Gastrocnemius medialis (tissue), 4 donors: Measurements from ENCODE around the gene PPA1. TPM values are rescaled to one million over a fixed set of nuclear protein-coding genes. Genes with fewer than 3 reads are reported as not detected.
"Not testable (repeated sequence)": the region's sequence is repeated elsewhere in the genome, so short reads cannot be mapped to it uniquely, and the experiment has no call there.

ENCODE experiments used
- ATAC-seq, 2 donors: fragments of 150-250 bp; one replicate each; pipeline ENCODE4 v1.9.1; 2016
- DNase-seq, 2 donors: peaks; one replicate each; pipeline ENCODE4 v3.0.0-alpha.2; 2019
- H3K27ac ChIP-seq, 4 donors: fragments of 200-600 bp; sonication (generic); 1 replicate in 1 of 4; 2 replicates in 3 of 4; pipeline ENCODE4 v1.5.1; 2016 to 2018; ENCODE audit warnings: mild to moderate bottlenecking in 2 of 4, moderate library complexity in 1 of 4
- H3K27me3 ChIP-seq, 3 donors: fragments of 200-600 bp; sonication (generic) in 2 of 3; 1 replicate in 1 of 3; 2 replicates in 2 of 3; pipeline versions ENCODE4 v1.5.1 to v1.6.0; 2016 to 2019; ENCODE audit warnings: mild to moderate bottlenecking in 1 of 3, moderate library complexity in 1 of 3
- H3K36me3 ChIP-seq, 2 donors: fragments of 200-600 bp; sonication (generic) in 1 of 2; one replicate each; pipeline ENCODE4 v1.5.1; 2017 to 2018
- H3K4me1 ChIP-seq, 2 donors: fragments of 200-600 bp; sonication (generic) in 1 of 2; one replicate each; pipeline ENCODE4 v1.5.1; 2016 to 2017; ENCODE audit warnings: mild to moderate bottlenecking in 2 of 2
- H3K4me3 ChIP-seq, 4 donors: fragments of 200-600 bp; sonication (generic) in 3 of 4; 1 replicate in 1 of 4; 2 replicates in 3 of 4; pipeline ENCODE4 v1.5.1; 2016 to 2019; ENCODE audit warnings: mild to moderate bottlenecking in 2 of 4
- H3K9me3 ChIP-seq, 3 donors: fragments of 200-600 bp; sonication (generic) in 2 of 3; 1 replicate in 1 of 3; 2 replicates in 2 of 3; pipeline ENCODE4 v1.5.1; 2016 to 2019
- POLR2A ChIP-seq, 2 donors: fragments of 450-650 bp; IDR thresholded peaks; one replicate each; pipeline ENCODE4 v1.6.1; 2017; ENCODE audit warnings: antibody characterized with exemption in 2 of 2, mild to moderate bottlenecking in 2 of 2, moderate library complexity in 2 of 2
- in situ Hi-C, 4 donors: fragments of 200-750 bp; cut with MboI; loops; one replicate each; pipeline versions ENCODE4 v1.15.0 to v1.8.0; 2017; ENCODE audit warnings: low sequenced_read_pairs in 4 of 4
- intact Hi-C: fragments of 100-400 bp; cut with DNase I; formaldehyde crosslinking; loops from one replicate; pipeline ENCODE4 v1.15.1; 2023; ENCODE audit warnings: low total_unique reads
- total RNA-seq, 4 donors: library from RNA; depleted of rRNA; stranded (reverse); fragments of >200 nt; gene quantifications; one replicate each; pipeline versions ENCODE4 v1.1.0 to v1.2.3, GENCODE V29; 2016
- TF ChIP-seq, protein P1 (sequence below), 5 experiments: fragments of 450-650 bp in 3 of 5; fragments of 200-600 bp in 2 of 5; sonication (generic) in 2 of 5; IDR thresholded peaks in 4 of 5; conservative IDR thresholded peaks in 1 of 5; 1 replicate in 4 of 5; 2 replicates in 1 of 5; pipeline ENCODE4 v1.5.1; 2016 to 2019; ENCODE audit warnings: antibody characterized with exemption in 5 of 5, mild to moderate bottlenecking in 3 of 5, moderate library complexity in 3 of 5

The PPA1 gene
- total RNA-seq, 4 donors from 2014 or later: 73.9 to 146 (median 95.3) TPM

- in situ Hi-C loops: loop anchor here in 3 of 4 donors (5.0 to 10.0 kb wide), 2 partner anchors 46 to 134 kb away; no protein-coding TSS in a partner anchor
- intact Hi-C loops: no loop called here
- Histone ChIP-seq H3K27ac (peak overlapping the region in 3 of 4 donors; percentile 3 to 25 (median 19)), H3K36me3 (peaks cover 0 to 14% of the 10 kb centered on the region in 2 donors), H3K27me3 (no peaks in the 10 kb centered on the region), H3K9me3 (no peaks in the 10 kb centered on the region), H3K4me3 (no peak overlapping the region), H3K4me1 (peaks cover 19 to 21% of the 10 kb centered on the region in 2 donors)
- TF ChIP-seq, protein P1, sequence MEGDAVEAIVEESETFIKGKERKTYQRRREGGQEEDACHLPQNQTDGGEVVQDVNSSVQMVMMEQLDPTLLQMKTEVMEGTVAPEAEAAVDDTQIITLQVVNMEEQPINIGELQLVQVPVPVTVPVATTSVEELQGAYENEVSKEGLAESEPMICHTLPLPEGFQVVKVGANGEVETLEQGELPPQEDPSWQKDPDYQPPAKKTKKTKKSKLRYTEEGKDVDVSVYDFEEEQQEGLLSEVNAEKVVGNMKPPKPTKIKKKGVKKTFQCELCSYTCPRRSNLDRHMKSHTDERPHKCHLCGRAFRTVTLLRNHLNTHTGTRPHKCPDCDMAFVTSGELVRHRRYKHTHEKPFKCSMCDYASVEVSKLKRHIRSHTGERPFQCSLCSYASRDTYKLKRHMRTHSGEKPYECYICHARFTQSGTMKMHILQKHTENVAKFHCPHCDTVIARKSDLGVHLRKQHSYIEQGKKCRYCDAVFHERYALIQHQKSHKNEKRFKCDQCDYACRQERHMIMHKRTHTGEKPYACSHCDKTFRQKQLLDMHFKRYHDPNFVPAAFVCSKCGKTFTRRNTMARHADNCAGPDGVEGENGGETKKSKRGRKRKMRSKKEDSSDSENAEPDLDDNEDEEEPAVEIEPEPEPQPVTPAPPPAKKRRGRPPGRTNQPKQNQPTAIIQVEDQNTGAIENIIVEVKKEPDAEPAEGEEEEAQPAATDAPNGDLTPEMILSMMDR (IDR thresholded peaks at IDR 0.05 in 4 of 5, conservative IDR thresholded peaks at IDR 0.05 in 1 of 5): no peak
- TF ChIP-seq POLR2A (IDR thresholded peaks at IDR 0.05): no peak
- no peak for DNase-seq
- ATAC-seq: no peak
Measured at GRCh38 chr10:70228491-70228890, 4.7 kb downstream of the PPA1 start.

DNA sequence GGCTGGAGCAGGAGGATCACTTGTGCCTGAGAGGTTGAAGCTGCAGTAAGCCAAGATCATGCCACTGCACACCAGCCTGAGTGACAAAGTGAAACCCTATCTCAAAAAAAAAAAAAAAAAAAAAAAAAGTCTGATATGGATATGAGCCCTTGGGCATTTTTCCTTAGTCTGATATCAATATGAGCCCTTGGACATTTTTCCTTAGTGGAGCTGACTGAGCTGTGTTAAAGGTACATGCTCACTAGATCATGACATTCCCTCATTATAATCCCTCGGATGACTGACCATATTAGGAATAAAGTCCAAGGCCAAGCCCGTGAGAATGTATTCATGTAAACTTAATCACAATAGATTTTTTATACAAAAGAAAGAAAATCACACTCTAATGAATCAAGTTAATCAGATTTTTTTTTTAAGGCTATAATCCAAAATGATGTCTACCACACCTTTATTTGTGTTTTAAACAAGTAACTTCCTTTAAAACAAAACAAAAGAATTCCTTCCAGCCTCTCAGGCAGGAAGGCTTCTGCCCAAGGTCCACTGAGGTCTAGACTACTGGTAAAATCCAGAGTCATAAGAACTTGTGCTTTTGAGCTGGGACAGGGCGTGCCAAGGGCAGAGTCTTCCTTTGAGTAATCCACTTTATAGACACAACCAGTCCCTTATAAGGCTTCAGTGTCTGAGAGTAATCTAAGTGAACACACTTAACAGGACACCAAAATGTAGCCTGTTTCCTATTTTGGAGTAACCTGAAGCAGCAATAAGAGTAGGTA, 5.5 kb downstream of the PPA1 start:
- Histone ChIP-seq H3K9me3 (no peaks in the 10 kb centered on the region), H3K27ac (peak overlapping the region; percentile 11 to 25 (median 18)), H3K36me3 (peaks cover 0 to 14% of the 10 kb centered on the region in 2 donors), H3K4me3 (no peak overlapping the region), H3K4me1 (peaks cover 18 to 19% of the 10 kb centered on the region in 2 donors), H3K27me3 (no peaks in the 10 kb centered on the region)
- ATAC-seq (no peak), DNase-seq (no peak)
- intact Hi-C loops (no loop called here), in situ Hi-C loops (loop anchor here in 3 of 4 donors (5.0 to 10.0 kb wide), 2 partner anchors 47 to 135 kb away; no protein-coding TSS in a partner anchor)
- no peak for TF ChIP-seq POLR2A (IDR thresholded peaks at IDR 0.05)
- TF ChIP-seq, protein P1 (IDR thresholded peaks at IDR 0.05 in 4 of 5, conservative IDR thresholded peaks at IDR 0.05 in 1 of 5): no peak

GRCh38 chr10:70223728-70224127, 9.5 kb downstream of the PPA1 start:
- in situ Hi-C loops: loop anchor here in 2 of 4 donors (5.0 to 10.0 kb wide), 2 partner anchors 51 to 139 kb away; no protein-coding TSS in a partner anchor
- TF ChIP-seq, protein P1 (IDR thresholded peaks at IDR 0.05 in 4 of 5, conservative IDR thresholded peaks at IDR 0.05 in 1 of 5): no peak
- no peak for TF ChIP-seq POLR2A (IDR thresholded peaks at IDR 0.05)
- no peak overlapping the region for H3K27ac ChIP-seq
- H3K36me3 ChIP-seq: peaks cover 0 to 9% of the 10 kb centered on the region in 2 donors
- no peak overlapping the region for H3K4me3 ChIP-seq
- intact Hi-C loops: no loop called here
- no peaks in the 10 kb centered on the region for H3K27me3 ChIP-seq
- no peak for ATAC-seq
- peaks cover 5 to 18% of the 10 kb centered on the region in 2 donors for H3K4me1 ChIP-seq
- DNase-seq: no peak
- no peaks in the 10 kb centered on the region for H3K9me3 ChIP-seq

DNA sequence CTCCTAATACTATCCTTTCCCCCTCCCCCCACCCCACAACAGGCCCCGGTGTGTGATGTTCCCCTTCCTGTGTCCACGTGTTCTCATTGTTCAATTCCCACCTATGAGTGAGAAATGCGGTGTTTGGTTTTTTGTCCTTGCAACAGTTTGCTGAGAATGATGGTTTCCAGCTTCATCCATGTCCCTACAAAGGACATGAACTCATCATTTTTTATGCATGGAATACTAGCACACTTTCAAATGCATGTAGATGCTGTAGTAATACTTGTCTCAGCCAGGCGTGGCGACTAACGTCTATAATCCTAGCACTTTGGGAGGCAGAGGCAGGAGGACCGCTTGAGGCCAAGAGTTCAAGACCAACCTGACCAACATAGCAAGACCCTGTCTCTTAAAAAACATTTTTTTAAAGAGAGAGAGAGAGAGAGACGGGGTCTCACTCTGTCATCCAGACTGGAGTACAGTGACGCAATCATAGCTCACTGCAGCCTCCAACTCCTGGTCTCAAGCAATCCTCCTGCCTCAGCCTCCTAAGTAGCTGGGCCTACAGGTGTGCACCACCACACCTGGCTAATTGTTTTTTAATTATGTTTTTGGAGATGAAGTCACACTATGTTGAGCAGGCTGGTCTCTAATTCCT, 10.3 kb downstream of the PPA1 start:
- H3K27ac ChIP-seq, intact Hi-C loops: not testable (repeated sequence)
- in situ Hi-C loops: loop anchor here in 2 of 4 donors (5.0 to 10.0 kb wide), 2 partner anchors 52 to 139 kb away; no protein-coding TSS in a partner anchor

DNA sequence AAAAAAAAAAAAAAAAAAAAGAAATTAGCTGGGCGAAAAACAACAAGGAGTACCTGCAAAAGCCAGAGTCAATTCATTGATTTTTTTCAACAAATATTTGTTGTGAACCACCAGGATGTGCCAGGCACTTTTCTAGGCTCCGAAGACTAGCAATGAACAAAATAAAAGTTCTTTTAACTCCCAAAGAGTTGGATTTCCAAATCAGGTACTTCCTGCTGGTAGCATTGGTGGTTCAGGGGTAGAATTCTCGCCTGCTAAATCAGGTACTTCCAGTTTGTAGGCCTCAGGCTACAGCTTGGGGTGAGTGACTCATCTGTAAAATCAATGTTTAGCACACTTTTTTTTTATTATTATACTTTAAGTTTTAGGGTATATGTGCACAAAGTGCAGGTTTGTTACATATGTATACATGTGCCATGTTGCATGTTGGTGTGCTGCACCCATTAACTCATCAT, 10.9 kb downstream of the PPA1 start:
- H3K27ac ChIP-seq: no peak overlapping the region
- in situ Hi-C loops: loop anchor here in 2 of 4 donors (5.0 to 10.0 kb wide), 2 partner anchors 52 to 140 kb away; no protein-coding TSS in a partner anchor
- no peak for ATAC-seq
- no peaks in the 10 kb centered on the region for H3K9me3 ChIP-seq
- H3K27me3 ChIP-seq: no peaks in the 10 kb centered on the region
- TF ChIP-seq POLR2A (IDR thresholded peaks at IDR 0.05): no peak
- TF ChIP-seq, protein P1 (IDR thresholded peaks at IDR 0.05 in 4 of 5, conservative IDR thresholded peaks at IDR 0.05 in 1 of 5): no peak
- intact Hi-C loops: no loop called here
- peaks cover 0 to 15% of the 10 kb centered on the region in 2 donors for H3K36me3 ChIP-seq
- no peak for DNase-seq
- peaks cover 0 to 12% of the 10 kb centered on the region in 2 donors for H3K4me1 ChIP-seq
- no peak overlapping the region for H3K4me3 ChIP-seq

More for the DNA sequence above, 10.3 kb downstream of the PPA1 start:
- H3K4me1 ChIP-seq: peaks cover 1 to 12% of the 10 kb centered on the region in 2 donors
- not testable (repeated sequence) for H3K9me3 ChIP-seq, ATAC-seq, H3K27me3 ChIP-seq, DNase-seq, H3K36me3 ChIP-seq, H3K4me3 ChIP-seq
